H9 (cell line): ENCODE data around the gene PTOV1. TPM values are rescaled to one million over a fixed set of nuclear protein-coding genes. Genes with fewer than 3 reads are reported as not detected.

Experiments used
- DNase-seq: peaks from one replicate; pipeline ENCODE4 v3.0.0-alpha.2; 2017
- H2AFZ ChIP-seq: one replicate; pipeline ENCODE4 v1.6.1; 2013; ENCODE audit warnings: mild to moderate bottlenecking, low read length, control low read depth, moderate library complexity
- H2AK5ac ChIP-seq: 2 replicates; pipeline ENCODE4 v1.6.1; 2013; ENCODE audit warnings: low read length, control low read depth, mixed read lengths; ENCODE audit not compliant: insufficient read length
- H2BK120ac ChIP-seq: one replicate; pipeline ENCODE4 v1.6.1; 2013; ENCODE audit warnings: low read depth, mild to moderate bottlenecking, low read length, control low read depth, inconsistent platforms; ENCODE audit not compliant: poor library complexity, severe bottlenecking
- H2BK12ac ChIP-seq: 2 replicates; pipeline ENCODE4 v1.6.1; 2013; ENCODE audit warnings: low read length, control low read depth, mixed read lengths, low read depth; ENCODE audit not compliant: insufficient read length
- H2BK15ac ChIP-seq: 2 replicates; pipeline ENCODE4 v1.6.1; 2013; ENCODE audit warnings: low read depth, low read length, control low read depth
- H2BK20ac ChIP-seq: one replicate; pipeline ENCODE4 v1.6.1; 2013; ENCODE audit warnings: low read depth, mild to moderate bottlenecking, low read length, control low read depth, inconsistent platforms; ENCODE audit not compliant: poor library complexity, severe bottlenecking
- H2BK5ac ChIP-seq: 2 replicates; pipeline ENCODE4 v1.6.1; 2013; ENCODE audit warnings: low read length, control low read depth, mixed read lengths; ENCODE audit not compliant: insufficient read length
- H3K14ac ChIP-seq: 2 replicates; pipeline ENCODE4 v1.6.1; 2013; ENCODE audit warnings: low read length, control low read depth; ENCODE audit not compliant: insufficient read depth
- H3K18ac ChIP-seq: 2 replicates; pipeline ENCODE4 v1.6.1; 2013; ENCODE audit warnings: low read depth, mild to moderate bottlenecking, mixed read lengths, low read length, control low read depth; ENCODE audit not compliant: insufficient read length
- H3K23ac ChIP-seq: 2 replicates; pipeline ENCODE4 v1.6.1; 2013; ENCODE audit warnings: low read length, control low read depth, mixed read lengths, low read depth; ENCODE audit not compliant: insufficient read length
- H3K23me2 ChIP-seq: 2 replicates; pipeline ENCODE4 v1.6.1; 2013; ENCODE audit warnings: low read depth, mild to moderate bottlenecking, mixed read lengths, low read length, control low read depth; ENCODE audit not compliant: insufficient read length, poor library complexity, severe bottlenecking
- H3K27ac ChIP-seq: 2 replicates; pipeline ENCODE4 v1.5.1; 2013; ENCODE audit warnings: low read length, control low read depth, mixed read lengths, low read depth; ENCODE audit not compliant: insufficient read length
- H3K27me3 ChIP-seq: 2 replicates; pipeline ENCODE4 v1.6.1; 2013; ENCODE audit warnings: low read length, control low read depth, inconsistent platforms; ENCODE audit not compliant: insufficient read depth
- H3K4ac ChIP-seq: 2 replicates; pipeline ENCODE4 v1.6.1; 2013; ENCODE audit warnings: low read depth, mild to moderate bottlenecking, control low read depth, inconsistent platforms, low read length, moderate library complexity
- H3K4me1 ChIP-seq: 2 replicates; pipeline ENCODE4 v1.6.1; 2013; ENCODE audit warnings: low read length, control low read depth, inconsistent platforms; ENCODE audit not compliant: insufficient read depth
- H3K4me2 ChIP-seq: 2 replicates; pipeline ENCODE4 v1.6.1; 2013; ENCODE audit warnings: low read length, control low read depth, mixed read lengths; ENCODE audit not compliant: insufficient read length, insufficient read depth
- H3K56ac ChIP-seq: 2 replicates; pipeline ENCODE4 v1.6.1; 2013; ENCODE audit warnings: low read depth, mild to moderate bottlenecking, mixed read lengths, low read length, control low read depth; ENCODE audit not compliant: insufficient read length
- H3K79me1 ChIP-seq: 2 replicates; pipeline ENCODE4 v1.6.1; 2013; ENCODE audit warnings: low read depth, mild to moderate bottlenecking, moderate library complexity, low read length, control low read depth, inconsistent platforms; ENCODE audit not compliant: insufficient read depth, poor library complexity, severe bottlenecking
- H3K79me2 ChIP-seq: 2 replicates; pipeline ENCODE4 v1.6.1; 2013; ENCODE audit warnings: low read length, control low read depth, inconsistent platforms; ENCODE audit not compliant: insufficient read depth
- H3K9ac ChIP-seq: 2 replicates; pipeline ENCODE4 v1.6.1; 2013; ENCODE audit warnings: low read length, control low read depth, mixed read lengths; ENCODE audit not compliant: insufficient read length; ENCODE audit errors: extremely low read depth
- H3K9me3 ChIP-seq: one replicate; pipeline ENCODE4 v1.6.1; 2013; ENCODE audit warnings: low read depth, low read length, inconsistent platforms; ENCODE audit not compliant: control insufficient read depth
- H3T11ph ChIP-seq: one replicate; pipeline ENCODE4 v1.6.1; 2013; ENCODE audit warnings: mild to moderate bottlenecking, low read length, control low read depth, inconsistent platforms
- H4K20me1 ChIP-seq: one replicate; pipeline ENCODE4 v1.6.1; 2013; ENCODE audit not compliant: control insufficient read depth, insufficient read length, insufficient read depth
- H4K5ac ChIP-seq: 2 replicates; pipeline ENCODE4 v1.6.1; 2013; ENCODE audit warnings: low read depth, mild to moderate bottlenecking, mixed read lengths, low read length, control low read depth; ENCODE audit not compliant: insufficient read length
- H4K8ac ChIP-seq: replicated peaks from 2 replicates; pipeline ENCODE4 v1.6.1; 2013; ENCODE audit warnings: low read length, control low read depth, mixed read lengths, low read depth; ENCODE audit not compliant: insufficient read length
- H4K91ac ChIP-seq: 2 replicates; pipeline ENCODE4 v1.6.1; 2013; ENCODE audit warnings: low read depth, mild to moderate bottlenecking, moderate library complexity, mixed read lengths, low read length, control low read depth; ENCODE audit not compliant: insufficient read length
- H3K27ac Mint-ChIP-seq, 3 experiments: 2 replicates in 2 of 3; 3 replicates in 1 of 3; pipeline ENCODE4 v1.8.0; 2020 to 2021; ENCODE audit warnings: mixed read lengths in 3 of 3, mild to moderate bottlenecking in 1 of 3, moderate library complexity in 1 of 3
- H3K27me3 Mint-ChIP-seq: 2 replicates; pipeline ENCODE4 v1.8.0; 2021; ENCODE audit warnings: low read depth, mild to moderate bottlenecking, moderate library complexity, mixed read lengths
- H3K36me3 Mint-ChIP-seq, 3 experiments: 2 replicates in 2 of 3; 3 replicates in 1 of 3; pipeline ENCODE4 v1.8.0; 2020 to 2021; ENCODE audit warnings: low read depth in 3 of 3, mixed read lengths in 3 of 3; ENCODE audit not compliant: insufficient read depth in 1 of 3
- H3K4me1 Mint-ChIP-seq, 2 experiments: 2 replicates each; pipeline ENCODE4 v1.8.0; 2020; ENCODE audit warnings: mixed read lengths in 2 of 2
- H3K4me3 Mint-ChIP-seq, 2 experiments: 2 replicates in 1 of 2; 3 replicates in 1 of 2; pipeline ENCODE4 v1.8.0; 2020 to 2021; ENCODE audit warnings: mild to moderate bottlenecking in 2 of 2, mixed read lengths in 2 of 2, moderate library complexity in 1 of 2
- H3K9me3 Mint-ChIP-seq, 2 experiments: 2 replicates in 1 of 2; 3 replicates in 1 of 2; pipeline ENCODE4 v1.8.0; 2020; ENCODE audit warnings: mild to moderate bottlenecking in 2 of 2, mixed read lengths in 2 of 2, moderate library complexity in 1 of 2
- CTCF ChIP-seq: fragments of 200-600 bp; sonication (generic); conservative IDR thresholded peaks from 3 replicates; pipeline ENCODE4 v1.8.0; 2021; ENCODE audit warnings: antibody characterized with exemption, mild to moderate bottlenecking
- WGBS: extraction: QIAGEN DNeasy Blood & Tissue Kit; methylation state at CpG from one replicate; pipeline ENCODE4 v1.1.7; 2013; ENCODE audit warnings: missing lambda C conversion rate, low lambda C conversion rate, mixed read lengths; ENCODE audit not compliant: insufficient read length; ENCODE audit errors: extremely low coverage; 5-methylcytosine and 5-hydroxymethylcytosine counted together
- total RNA-seq: library from RNA; stranded (reverse); gene quantifications from 2 replicates; pipeline ENCODE4 v1.2.1, GENCODE V29; 2021

Gene PTOV1
- total RNA-seq, 1 experiment from 2014 or later, result 309 TPM

GRCh38 chr19:49854378-49855263 lies 3.7 kb downstream of the PTOV1 start:
- Histone ChIP-seq H3K27me3 (no peaks in the 10 kb centered on the region), H2AFZ (no peak overlapping the region)

More at GRCh38 chr19:49854378-49855263, 3.7 kb downstream of the PTOV1 start:
- Histone ChIP-seq H3K23me2 (peaks cover 10% of the 10 kb centered on the region), H3K4me1 (no peaks in the 10 kb centered on the region; the same call in 1 of the 2 replicates), H4K20me1 (peaks cover 6% of the 10 kb centered on the region), H2BK20ac (no peak overlapping the region), H2BK15ac (no peak overlapping the region), H3K14ac (no peak overlapping the region), H3K23ac (no peak overlapping the region), H4K91ac (no peak overlapping the region), H4K8ac (no peak overlapping the region), H3K27ac (no peak overlapping the region), H2BK5ac (no peak overlapping the region), H2AK5ac (no peak overlapping the region), H2BK12ac (no peak overlapping the region), H2BK120ac (no peak overlapping the region), H3K79me2 (peaks cover 9% of the 10 kb centered on the region; the same call in 1 of the 2 replicates), H3K9ac (no peak overlapping the region), H3K18ac (no peak overlapping the region), H3K4ac (no peak overlapping the region), H3K4me2 (no peak overlapping the region), H3T11ph (no peak overlapping the region), H3K9me3 (no peaks in the 10 kb centered on the region), H3K56ac (no peak overlapping the region), H3K79me1 (peaks cover 11% of the 10 kb centered on the region), H4K5ac (no peak overlapping the region)
- Mint-ChIP-seq H3K9me3 (no peaks in the 10 kb centered on the region; a peak in 1 of 5 replicates), H3K4me1 (peaks cover 22 to 24% of the 10 kb centered on the region in 2 experiments), H3K4me3 (no peak overlapping the region), H3K27ac (no peak overlapping the region), H3K36me3 (peaks cover 26 to 65% (median 60%) of the 10 kb centered on the region in 3 experiments), H3K27me3 (peaks cover 2% of the 10 kb centered on the region; the same call in 1 of the 2 replicates)
- DNase-seq, result no peak
- WGBS, result no CpG with 5 or more reads among the region's 39 CpGs
- no peak for TF ChIP-seq CTCF
